ENCODE measurements around the gene SMIM3. TPM values are rescaled to one million over a fixed set of nuclear protein-coding genes. Genes with fewer than 3 reads are reported as not detected.
"Not testable (repeated sequence)": the region's sequence is repeated elsewhere in the genome, so short reads cannot be mapped to it uniquely, and the experiment has no call there.

SMIM3 gene
- total and polyA plus RNA-seq, 7 donors: 19.2 to 48.6 (median 46.0) TPM

- Histone ChIP-seq H3K9me3 (no peaks in the 10 kb centered on the region), H3K27me3 (no peaks in the 10 kb centered on the region), H3K4me3 (no peak overlapping the region), H3K27ac (no peak overlapping the region), H3K4me1 (peaks cover 0 to 9% (median 3%) of the 10 kb centered on the region in 4 donors), H3K36me3 (no peaks in the 10 kb centered on the region)
- TF ChIP-seq POLR2AphosphoS5 (IDR thresholded peaks at IDR 0.05): no peak
- no peak for TF ChIP-seq EP300 (IDR thresholded peaks at IDR 0.05)
- TF ChIP-seq POLR2A (IDR thresholded peaks at IDR 0.05): no peak
- no peak for TF ChIP-seq CTCF (IDR thresholded peaks at IDR 0.05)
- 93% methylated on average over 6 of the region's 6 CpGs for WGBS, 2 donors
- intact Hi-C loops (cut with DNase I): no loop called here
- DNase-seq: no peak
Observed at GRCh38 chr5:150804388-150804787, 25.8 kb downstream of the SMIM3 start.

GRCh38 chr5:150809363-150809762 lies 30.8 kb downstream of the SMIM3 start:
- Histone ChIP-seq H3K4me1 (no peaks in the 10 kb centered on the region), H3K36me3 (no peaks in the 10 kb centered on the region), H3K27ac (no peak overlapping the region), H3K4me3 (no peak overlapping the region), H3K9me3 (no peaks in the 10 kb centered on the region), H3K27me3 (no peaks in the 10 kb centered on the region)
- 69 to 86% methylated on average over 3 of the region's 3 CpGs for WGBS, 2 donors
- TF ChIP-seq CTCF (IDR thresholded peaks at IDR 0.05): no peak
- TF ChIP-seq POLR2A (IDR thresholded peaks at IDR 0.05): no peak
- TF ChIP-seq POLR2AphosphoS5 (IDR thresholded peaks at IDR 0.05): no peak
- TF ChIP-seq EP300 (IDR thresholded peaks at IDR 0.05): no peak
- intact Hi-C loops (cut with DNase I): no loop called here
- no peak for DNase-seq

- Histone ChIP-seq H3K27me3 (no peaks in the 10 kb centered on the region), H3K4me3 (no peak overlapping the region), H3K27ac (no peak overlapping the region), H3K36me3 (no peaks in the 10 kb centered on the region), H3K4me1 (no peaks in the 10 kb centered on the region), H3K9me3 (no peaks in the 10 kb centered on the region)
- intact Hi-C loops (cut with DNase I): no loop called here
- no peak for TF ChIP-seq POLR2AphosphoS5 (IDR thresholded peaks at IDR 0.05)
- no peak for TF ChIP-seq EP300 (IDR thresholded peaks at IDR 0.05)
- no peak for TF ChIP-seq CTCF (IDR thresholded peaks at IDR 0.05)
- no peak for TF ChIP-seq POLR2A (IDR thresholded peaks at IDR 0.05)
- no peak for DNase-seq
Observed at GRCh38 chr5:150815010-150815409, 36.5 kb downstream of the SMIM3 start.

- intact Hi-C loops (cut with DNase I): no loop called here
- TF ChIP-seq POLR2AphosphoS5 (IDR thresholded peaks at IDR 0.05) (no peak), EP300 (IDR thresholded peaks at IDR 0.05) (no peak), CTCF (IDR thresholded peaks at IDR 0.05) (no peak), POLR2A (IDR thresholded peaks at IDR 0.05) (no peak)
- DNase-seq: no peak
- WGBS, 2 donors: 85 to 90% methylated on average over 2 of the region's 2 CpGs
- Histone ChIP-seq H3K4me3 (no peak overlapping the region), H3K9me3 (no peaks in the 10 kb centered on the region), H3K36me3 (no peaks in the 10 kb centered on the region), H3K27ac (no peak overlapping the region), H3K27me3 (no peaks in the 10 kb centered on the region), H3K4me1 (no peaks in the 10 kb centered on the region)
Observed at GRCh38 chr5:150816946-150817345, 38.4 kb downstream of the SMIM3 start.

- intact Hi-C loops (cut with DNase I): no loop called here
- 68 to 78% methylated on average over 5 of the region's 5 CpGs for WGBS, 2 donors
- Histone ChIP-seq H3K27ac (no peak overlapping the region), H3K4me1 (no peaks in the 10 kb centered on the region), H3K4me3 (no peak overlapping the region), H3K36me3 (no peaks in the 10 kb centered on the region), H3K9me3 (peaks cover 0 to 13% (median 4%) of the 10 kb centered on the region in 4 donors), H3K27me3 (no peaks in the 10 kb centered on the region)
- no peak for TF ChIP-seq CTCF (IDR thresholded peaks at IDR 0.05)
- no peak for TF ChIP-seq POLR2A (IDR thresholded peaks at IDR 0.05)
- no peak for TF ChIP-seq POLR2AphosphoS5 (IDR thresholded peaks at IDR 0.05)
- no peak for TF ChIP-seq EP300 (IDR thresholded peaks at IDR 0.05)
- no peak for DNase-seq
Observed at GRCh38 chr5:150829744-150830143, 51.2 kb downstream of the SMIM3 start.

GRCh38 chr5:150831821-150832220 lies 53.3 kb downstream of the SMIM3 start:
- H3K4me3 ChIP-seq; intact Hi-C loops (cut with DNase I); H3K36me3 ChIP-seq; H3K27ac ChIP-seq; H3K4me1 ChIP-seq; DNase-seq; H3K27me3 ChIP-seq: not testable (repeated sequence)
- H3K9me3 ChIP-seq: peaks cover 0 to 13% (median 4%) of the 10 kb centered on the region in 4 donors
- 81 to 90% methylated on average over 3 of the region's 3 CpGs for WGBS, 2 donors

Measured in sigmoid colon (tissue), 7 donors.